LNCAP (cell line): ENCODE measurements around the gene DDX10.

Experiments used
- CTCF ChIP-seq: fragments of 450-650 bp; IDR thresholded peaks from 2 replicates; pipeline ENCODE4 v1.5.1; 2017; ENCODE audit warnings: mild to moderate bottlenecking

Gene DDX10

DNA sequence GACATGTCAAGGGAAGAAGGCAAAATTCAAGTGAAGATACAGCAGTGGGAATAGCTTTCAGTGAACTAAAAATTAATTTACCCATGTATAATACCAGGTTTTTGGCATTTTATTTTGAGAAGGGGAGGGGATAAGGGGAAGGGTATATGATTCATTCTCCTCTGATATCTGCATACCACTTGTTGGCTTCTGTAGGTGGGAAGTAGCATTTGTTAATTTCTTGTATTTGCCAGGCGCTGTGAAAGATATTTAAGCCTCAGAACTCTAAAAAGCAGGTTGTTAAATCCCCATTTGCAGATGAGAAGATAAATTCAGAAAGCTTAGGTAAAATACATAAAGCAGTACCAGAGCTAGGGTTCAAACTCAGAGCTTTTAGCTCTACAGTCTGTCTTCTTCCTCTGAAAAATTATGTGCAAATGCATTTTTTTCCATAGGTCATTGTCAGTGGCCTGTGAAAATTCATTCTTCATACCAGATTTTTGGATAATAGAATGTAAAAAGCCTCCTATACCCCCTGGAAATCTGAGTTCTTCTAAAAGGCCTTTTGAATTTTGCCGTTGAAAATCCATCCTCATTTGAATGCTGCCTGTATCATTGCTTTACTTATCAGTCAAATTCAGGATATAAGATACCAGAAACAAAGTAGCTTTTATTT, 221.3 kb downstream of the DDX10 start:
- TF ChIP-seq CTCF = no peak

- TF ChIP-seq CTCF = no peak
These were observed 221.8 kb downstream of the DDX10 start for GRCh38 chr11:108886660-108887009.

DNA sequence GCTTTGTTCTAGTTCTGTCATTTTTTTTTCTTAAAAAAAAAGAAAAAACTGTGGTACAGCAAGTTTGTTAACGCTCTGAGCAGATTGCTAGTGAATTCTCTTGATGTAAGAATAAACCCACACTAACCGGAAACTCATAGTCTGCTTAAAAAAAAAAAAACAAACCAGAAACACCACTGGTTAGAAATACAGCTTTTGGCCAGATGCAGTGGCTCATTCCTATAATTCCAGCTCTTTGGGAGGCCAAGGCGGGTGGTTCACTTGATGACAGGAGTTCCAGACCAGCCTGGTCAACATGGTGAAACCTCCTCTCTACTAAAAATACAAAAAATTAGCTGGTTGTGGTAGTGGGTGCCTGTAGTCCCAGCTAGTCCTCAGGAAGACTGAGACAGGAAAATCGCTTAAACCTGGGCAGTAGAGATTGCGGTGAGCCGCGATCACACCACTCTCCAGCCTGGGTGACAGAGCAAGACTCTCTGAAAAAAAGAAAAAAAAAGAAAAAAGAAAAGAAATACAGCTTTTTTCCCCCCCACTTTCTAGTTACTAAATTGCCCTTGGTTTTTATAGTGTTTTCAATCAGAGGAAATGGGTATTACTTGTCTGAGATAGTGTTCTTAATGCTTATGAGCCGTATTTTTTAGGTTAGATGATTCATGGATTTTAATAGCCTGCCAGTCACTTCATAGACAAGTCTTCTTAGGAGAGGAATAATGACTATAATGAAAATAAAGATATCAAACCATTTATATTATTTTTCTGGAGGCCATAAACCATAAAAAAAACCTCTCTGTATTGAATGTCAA, 222.8 kb downstream of the DDX10 start:
- TF ChIP-seq CTCF = no peak

DNA sequence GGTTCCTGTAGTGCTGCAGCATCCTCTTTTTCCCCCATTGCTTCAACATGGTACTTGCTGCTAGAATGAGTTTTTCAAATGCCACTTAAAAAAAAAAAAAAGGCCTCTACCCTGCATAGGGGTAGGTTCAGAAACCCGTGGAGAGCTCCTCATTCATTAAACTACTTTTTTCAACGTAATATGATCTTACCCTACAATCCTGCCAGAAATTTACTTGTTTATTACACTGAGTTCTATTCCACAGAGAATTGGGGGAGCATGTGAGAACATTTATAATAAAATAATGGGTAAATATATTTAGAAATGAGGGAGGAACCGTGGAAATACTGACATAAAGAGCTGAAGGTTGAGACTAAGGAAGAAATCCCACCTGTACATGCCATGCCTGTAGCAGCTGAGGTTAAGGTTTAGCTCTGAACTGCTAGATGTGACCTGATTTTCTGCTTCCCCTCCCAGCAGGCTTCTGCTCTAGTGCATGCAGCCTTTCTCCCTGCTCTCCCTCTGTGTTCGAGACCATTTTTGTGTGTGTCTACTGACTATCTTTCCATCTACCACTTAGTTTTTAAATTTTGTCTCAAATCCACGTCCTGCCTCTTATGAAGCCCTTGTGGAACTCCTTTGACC, 225.7 kb downstream of the DDX10 start:
- no peak for TF ChIP-seq CTCF

DNA sequence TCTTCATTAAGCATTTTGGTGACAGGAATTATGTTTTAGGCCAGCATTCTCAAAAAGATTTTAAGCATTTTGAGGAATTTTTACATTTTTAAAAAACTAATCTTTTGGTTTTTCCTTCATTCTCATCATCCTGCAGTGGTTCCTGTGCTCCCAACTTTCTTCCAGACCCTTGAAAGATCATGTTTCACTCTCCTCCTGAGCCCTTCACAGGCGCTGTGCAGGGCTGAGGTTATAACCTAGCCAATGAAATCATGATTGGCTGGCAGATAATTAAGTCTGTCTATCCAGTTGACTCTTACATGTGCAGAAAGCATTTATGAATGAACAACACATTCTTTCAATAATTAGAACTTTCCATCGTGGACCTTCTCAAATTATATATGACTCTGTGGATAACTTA, 226.3 kb downstream of the DDX10 start:
- TF ChIP-seq CTCF = no peak

DNA sequence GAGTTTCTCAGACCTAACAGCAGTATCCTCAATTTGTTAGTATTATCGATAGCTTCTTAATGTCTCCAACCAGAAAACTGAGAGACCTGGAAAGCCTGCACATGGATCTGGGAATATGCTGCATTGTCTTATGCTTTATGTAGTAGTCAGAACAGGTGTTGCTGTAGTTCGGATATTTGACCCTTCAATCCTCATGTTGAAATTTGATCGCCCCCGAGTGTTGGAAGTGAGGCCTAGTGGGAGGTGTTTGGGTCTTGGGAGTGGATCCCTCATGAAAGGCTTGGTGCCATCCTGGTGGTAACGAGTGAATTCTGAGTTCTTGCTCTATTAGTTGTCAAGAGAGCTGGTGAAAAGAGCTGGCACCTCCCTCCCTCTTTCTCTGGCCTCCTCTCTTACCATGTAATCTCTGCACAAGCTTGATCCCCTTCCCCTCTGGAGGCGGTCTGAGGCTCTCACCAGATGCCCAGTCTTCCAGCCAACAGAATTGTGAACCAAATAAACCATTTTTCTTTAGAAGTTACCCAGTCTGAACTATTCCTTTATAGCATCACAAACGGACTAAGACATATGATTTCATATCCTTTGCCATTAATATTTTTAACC, 227.1 kb downstream of the DDX10 start:
- TF ChIP-seq CTCF = no peak

GRCh38 chr11:108895579-108896480, 231.0 kb downstream of the DDX10 start:
- TF ChIP-seq CTCF = no peak
